Left ventricle myocardium inferior (tissue), 1 donor: ENCODE results near the gene PLIN3. TPM values are rescaled to one million over a fixed set of nuclear protein-coding genes. Genes with fewer than 3 reads are reported as not detected.
A peak's percentile ranks its signal among the peaks of the same experiment; 100 is the strongest.

ENCODE experiments used
- DNase-seq: peaks from one replicate; pipeline ENCODE4 v3.0.0-alpha.2; 2020
- H3K27ac ChIP-seq: fragments of 200-600 bp; replicated peaks from 2 replicates; pipeline ENCODE4 v1.8.0; 2021
- H3K27me3 ChIP-seq: fragments of 200-600 bp; 2 replicates; pipeline ENCODE4 v1.8.0; 2021; ENCODE audit warnings: low read depth
- H3K36me3 ChIP-seq: fragments of 200-600 bp; 2 replicates; pipeline ENCODE4 v1.8.0; 2021
- H3K4me1 ChIP-seq: fragments of 200-600 bp; 2 replicates; pipeline ENCODE4 v1.8.0; 2021
- H3K4me3 ChIP-seq: fragments of 200-600 bp; 2 replicates; pipeline ENCODE4 v1.8.0; 2021; ENCODE audit warnings: mild to moderate bottlenecking, moderate library complexity
- H3K9me3 ChIP-seq: fragments of 200-600 bp; replicated peaks from 2 replicates; pipeline ENCODE4 v1.8.0; 2021
- intact Hi-C: fragments of 100-400 bp; cut with micrococcal nuclease; formaldehyde crosslinking; loops from one replicate; pipeline ENCODE4 v1.11.0; 2022
- total RNA-seq: library from RNA; stranded (reverse); fragmentation: NEBNext Ultra II Directional; extraction: Animal tissue kit (Norgen Biotek cat#: 25700); gene quantifications from one replicate; pipeline ENCODE4 v1.2.1, GENCODE V29; 2021
- TF ChIP-seq, protein P1 (sequence below): fragments of 200-600 bp; IDR thresholded peaks from 2 replicates; pipeline ENCODE4 v1.8.0; 2021; ENCODE audit warnings: antibody characterized with exemption, mild to moderate bottlenecking, borderline replicate concordance
- donor health status: DM: no; HTN: yes; CAD: no; lungs with severe emphysema.

Gene PLIN3
- total RNA-seq, 1 donor from 2014 or later: 26.7 TPM

DNA sequence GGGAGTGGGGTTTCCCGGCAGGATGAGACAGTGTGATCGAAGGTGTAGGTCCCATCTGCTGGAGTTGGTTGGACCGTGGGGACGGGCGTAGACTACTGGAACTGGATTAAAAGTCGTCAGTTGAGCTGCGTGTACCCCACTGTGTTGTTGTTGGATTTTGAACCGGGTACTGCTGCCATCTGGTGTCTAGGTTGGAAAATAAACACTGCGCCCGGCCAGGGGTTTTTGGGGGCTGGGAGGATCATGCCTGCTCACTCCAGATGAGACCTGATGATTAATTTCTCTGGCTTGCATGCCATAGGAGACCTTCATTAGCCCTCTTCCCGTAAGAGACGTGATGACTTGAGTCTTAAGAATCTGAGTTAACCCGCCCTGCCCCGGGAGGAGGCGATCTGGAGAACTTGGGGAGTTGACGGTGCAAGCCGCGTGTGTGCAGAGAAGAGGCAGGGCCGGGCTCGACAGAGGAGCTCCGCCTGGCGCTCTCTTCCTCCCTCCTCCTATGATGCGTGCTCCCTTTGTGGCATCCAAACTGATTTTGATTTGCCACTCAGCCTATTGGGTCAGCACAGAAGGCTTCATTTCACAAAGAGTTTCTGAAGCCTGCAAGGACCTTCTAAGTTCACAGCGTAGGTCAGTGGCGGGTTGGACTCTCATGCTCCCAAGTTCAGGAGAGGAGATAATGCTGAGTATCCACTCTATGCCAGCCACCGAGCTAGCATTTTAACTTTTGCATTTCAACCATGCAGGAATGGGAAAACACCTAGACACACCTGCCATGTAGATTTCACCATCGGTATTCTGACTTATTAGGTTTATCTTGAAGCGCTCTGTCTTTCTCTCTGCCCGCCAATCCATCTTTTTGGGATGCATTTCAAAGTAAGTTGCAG, 44.6 kb upstream of the PLIN3 start:
- H3K9me3 ChIP-seq: no peaks in the 10 kb centered on the region
- peaks cover 29% of the 10 kb centered on the region for H3K4me1 ChIP-seq
- peaks cover 12% of the 10 kb centered on the region for H3K27me3 ChIP-seq
- TF ChIP-seq, protein P1, sequence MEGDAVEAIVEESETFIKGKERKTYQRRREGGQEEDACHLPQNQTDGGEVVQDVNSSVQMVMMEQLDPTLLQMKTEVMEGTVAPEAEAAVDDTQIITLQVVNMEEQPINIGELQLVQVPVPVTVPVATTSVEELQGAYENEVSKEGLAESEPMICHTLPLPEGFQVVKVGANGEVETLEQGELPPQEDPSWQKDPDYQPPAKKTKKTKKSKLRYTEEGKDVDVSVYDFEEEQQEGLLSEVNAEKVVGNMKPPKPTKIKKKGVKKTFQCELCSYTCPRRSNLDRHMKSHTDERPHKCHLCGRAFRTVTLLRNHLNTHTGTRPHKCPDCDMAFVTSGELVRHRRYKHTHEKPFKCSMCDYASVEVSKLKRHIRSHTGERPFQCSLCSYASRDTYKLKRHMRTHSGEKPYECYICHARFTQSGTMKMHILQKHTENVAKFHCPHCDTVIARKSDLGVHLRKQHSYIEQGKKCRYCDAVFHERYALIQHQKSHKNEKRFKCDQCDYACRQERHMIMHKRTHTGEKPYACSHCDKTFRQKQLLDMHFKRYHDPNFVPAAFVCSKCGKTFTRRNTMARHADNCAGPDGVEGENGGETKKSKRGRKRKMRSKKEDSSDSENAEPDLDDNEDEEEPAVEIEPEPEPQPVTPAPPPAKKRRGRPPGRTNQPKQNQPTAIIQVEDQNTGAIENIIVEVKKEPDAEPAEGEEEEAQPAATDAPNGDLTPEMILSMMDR: peak; percentile 68
- peak; percentile 32 for DNase-seq
- H3K27ac ChIP-seq: no peak overlapping the region
- H3K36me3 ChIP-seq: no peaks in the 10 kb centered on the region
- H3K4me3 ChIP-seq: peak overlapping the region; percentile 79
- intact Hi-C loops: loop anchor here (5.0 kb wide), 1 partner anchor 105 kb away; no protein-coding TSS in a partner anchor

DNA sequence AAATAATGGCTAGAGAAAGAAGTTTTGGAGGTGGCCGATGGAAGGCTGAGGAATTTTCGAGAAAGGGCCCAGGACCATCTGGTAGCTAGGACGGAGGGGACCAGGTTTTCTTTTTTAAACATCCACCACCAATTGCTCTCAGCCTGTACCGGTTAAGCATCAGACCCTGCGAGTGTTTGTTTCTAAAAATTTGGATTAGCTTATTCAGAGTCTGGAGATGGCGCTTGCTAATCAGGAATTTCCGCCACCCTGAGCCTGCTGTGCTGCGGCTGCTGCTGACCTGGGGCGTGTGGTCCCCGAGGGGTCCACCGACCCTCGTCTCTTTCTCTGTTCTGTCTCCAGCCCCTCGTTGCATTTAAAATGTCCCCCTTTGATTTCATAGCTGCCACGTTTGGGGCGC, 43.8 kb upstream of the PLIN3 start:
- H3K9me3 ChIP-seq: no peaks in the 10 kb centered on the region
- H3K4me3 ChIP-seq: peak overlapping the region; percentile 79
- TF ChIP-seq, protein P1: no peak
- H3K4me1 ChIP-seq: peaks cover 29% of the 10 kb centered on the region
- H3K27ac ChIP-seq: no peak overlapping the region
- H3K27me3 ChIP-seq: peaks cover 12% of the 10 kb centered on the region
- H3K36me3 ChIP-seq: no peaks in the 10 kb centered on the region
- no peak for DNase-seq
- intact Hi-C loops: loop anchor here (5.0 kb wide), 1 partner anchor 104 kb away; no protein-coding TSS in a partner anchor

DNA sequence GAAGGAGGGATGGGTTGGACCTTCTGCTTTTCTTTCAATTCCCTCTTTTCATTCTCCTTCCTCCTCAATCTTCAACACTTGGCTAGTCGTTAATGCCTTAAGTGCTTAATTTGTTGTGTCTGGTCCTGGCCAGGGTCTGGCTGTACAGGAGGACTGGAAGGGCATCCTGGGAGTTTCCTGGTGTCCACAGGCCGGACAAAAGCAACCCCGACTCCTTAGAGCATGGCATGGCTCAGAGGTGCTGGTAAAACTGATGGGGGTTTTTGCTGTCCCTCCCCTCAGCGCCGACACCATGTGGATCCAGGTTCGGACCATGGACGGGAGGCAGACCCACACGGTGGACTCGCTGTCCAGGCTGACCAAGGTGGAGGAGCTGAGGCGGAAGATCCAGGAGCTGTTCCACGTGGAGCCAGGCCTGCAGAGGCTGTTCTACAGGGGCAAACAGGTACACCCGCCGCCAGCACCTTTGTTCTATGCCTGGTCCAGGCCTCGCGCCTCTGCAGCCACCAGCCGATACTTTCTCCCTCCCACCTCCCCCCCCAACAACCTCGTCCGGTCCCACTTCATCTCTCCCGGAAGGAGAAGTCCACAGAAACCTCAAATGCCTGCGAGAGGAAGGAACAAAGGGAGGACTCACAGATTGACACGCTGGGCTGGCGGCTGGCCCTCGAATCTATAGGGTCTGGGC, 43.3 kb upstream of the PLIN3 start:
- TF ChIP-seq, protein P1: no peak
- Histone ChIP-seq H3K4me3 (peak overlapping the region; percentile 79), H3K27me3 (peaks cover 12% of the 10 kb centered on the region), H3K36me3 (no peaks in the 10 kb centered on the region), H3K9me3 (no peaks in the 10 kb centered on the region), H3K27ac (no peak overlapping the region), H3K4me1 (peaks cover 29% of the 10 kb centered on the region)
- intact Hi-C loops: loop anchor here (5.0 kb wide), 1 partner anchor 103 kb away; no protein-coding TSS in a partner anchor
- DNase-seq: no peak

DNA sequence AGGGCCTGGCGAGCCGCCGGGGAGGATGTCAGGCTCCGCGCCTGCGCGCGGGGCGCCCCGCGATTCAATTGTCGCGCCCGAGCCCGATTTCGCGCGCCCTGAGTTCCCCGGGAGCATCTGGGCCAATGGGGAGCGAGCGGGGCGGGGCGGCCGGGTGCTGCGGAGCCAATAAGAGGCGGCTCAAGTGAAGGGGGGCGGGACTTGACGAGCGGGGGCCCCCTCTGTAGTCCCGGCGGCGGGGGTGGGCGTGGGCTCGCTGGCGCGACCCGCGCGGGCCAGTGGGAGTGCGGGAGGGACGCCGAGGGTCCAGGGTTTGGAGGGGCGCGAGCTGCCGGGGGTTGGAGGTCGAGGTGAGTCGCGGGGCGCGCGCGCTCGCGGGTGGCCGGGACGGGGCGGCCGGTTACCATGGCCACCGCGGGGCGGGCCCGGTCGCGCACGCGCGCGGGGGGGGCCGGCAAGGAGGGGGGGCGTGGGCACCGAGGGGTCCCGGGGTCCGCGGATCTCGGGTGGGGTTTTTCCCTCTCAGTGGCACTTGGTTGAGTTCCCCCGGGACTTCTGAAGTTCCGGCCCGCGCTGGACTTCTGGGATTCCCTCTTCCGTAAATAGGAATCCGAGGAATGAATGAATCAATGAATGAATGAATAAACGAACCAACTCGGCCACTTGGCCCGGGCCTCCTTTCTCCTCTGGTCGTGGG, 42.6 kb upstream of the PLIN3 start:
- Histone ChIP-seq H3K4me1 (peaks cover 29% of the 10 kb centered on the region), H3K36me3 (no peaks in the 10 kb centered on the region), H3K27me3 (peaks cover 12% of the 10 kb centered on the region), H3K4me3 (peak overlapping the region; percentile 79), H3K27ac (no peak overlapping the region), H3K9me3 (no peaks in the 10 kb centered on the region)
- peak; percentile 94 for DNase-seq
- intact Hi-C loops: loop anchor here (5.0 kb wide), 1 partner anchor 103 kb away; no protein-coding TSS in a partner anchor
- TF ChIP-seq, protein P1: no peak
